OCI-LY7 (cell line): ENCODE measurements around the gene ACACA.

Experiments used
- CTCF ChIP-seq: fragments of 200-600 bp; sonication (generic); conservative IDR thresholded peaks from 2 replicates; pipeline ENCODE4 v1.5.1; 2014; ENCODE audit warnings: mild to moderate bottlenecking, antibody characterized with exemption, low read length, moderate library complexity, mixed read lengths
- EZH2phosphoT487 ChIP-seq: fragments of 200-600 bp; sonication (generic); IDR thresholded peaks from 2 replicates; pipeline ENCODE4 v1.6.1; 2018; ENCODE audit warnings: low read depth, borderline replicate concordance, mild to moderate bottlenecking, mixed run types, antibody characterized with exemption, low read length, moderate library complexity, mixed read lengths

GRCh38 chr17:37386462-37386861 is 20.2 kb downstream of the ACACA start:
- TF ChIP-seq CTCF, result no peak
- no peak for TF ChIP-seq EZH2phosphoT487
